H1 (cell line): Measurements from ENCODE around the gene CEP192.

Experiments
- CTCF ChIP-seq, 3 experiments: IDR thresholded peaks; 1 replicate in 2 of 3; 2 replicates in 1 of 3; pipeline versions ENCODE4 v1.5.1 to v1.6.1; 2011; ENCODE audit warnings: low read length in 3 of 3, mild to moderate bottlenecking in 3 of 3, inconsistent platforms in 2 of 3, low read depth in 1 of 3, moderate library complexity in 1 of 3; ENCODE audit not compliant: insufficient read depth in 1 of 3; ENCODE audit errors: control extremely low read depth in 1 of 3
- EZH2 ChIP-seq: fragments of 200-600 bp; sonication (generic); IDR thresholded peaks from 2 replicates; pipeline ENCODE4 v1.7.1; 2012; ENCODE audit warnings: low read depth, mild to moderate bottlenecking, moderate library complexity, low read length, inconsistent platforms; ENCODE audit not compliant: severe bottlenecking
- FOSL1 ChIP-seq: IDR thresholded peaks from 2 replicates; pipeline ENCODE4 v1.6.1; 2011; ENCODE audit warnings: mild to moderate bottlenecking, low read depth, low read length, moderate library complexity; ENCODE audit not compliant: insufficient read depth
- RNF2 ChIP-seq: fragments of 200-900, 300-1000 bp; sonication (generic); IDR thresholded peaks from 2 replicates; pipeline ENCODE4 v1.7.1; 2016; ENCODE audit warnings: borderline replicate concordance, low read depth, mild to moderate bottlenecking, antibody characterized with exemption, low read length; ENCODE audit not compliant: poor library complexity, severe bottlenecking; ENCODE audit errors: missing control alignments

- TF ChIP-seq EZH2 (no peak), CTCF (IDR thresholded peaks at IDR 0.05; ENCODE audit: control extremely low read depth in 1 of 3, insufficient read depth in 1 of 3, low read depth in 1 of 3, low read length in 3 of 3) (peak in 1 of 3 experiments; percentile 4; a peak in 1 of 4 replicates), FOSL1 (no peak), RNF2 (no peak)
Measured at GRCh38 chr18:13139885-13140450, 148.8 kb downstream of the CEP192 start.
